NCI-H2107 treated with DMSO at 0.1 percent for 48 hours (cell line): Measurements from ENCODE around the gene BID.

Experiments used
- DNase-seq: peaks from one replicate; lab custom pipeline; 2025; ENCODE audit not compliant: unreplicated experiment; lab: John Stamatoyannopoulos, UW

Gene BID

DNA sequence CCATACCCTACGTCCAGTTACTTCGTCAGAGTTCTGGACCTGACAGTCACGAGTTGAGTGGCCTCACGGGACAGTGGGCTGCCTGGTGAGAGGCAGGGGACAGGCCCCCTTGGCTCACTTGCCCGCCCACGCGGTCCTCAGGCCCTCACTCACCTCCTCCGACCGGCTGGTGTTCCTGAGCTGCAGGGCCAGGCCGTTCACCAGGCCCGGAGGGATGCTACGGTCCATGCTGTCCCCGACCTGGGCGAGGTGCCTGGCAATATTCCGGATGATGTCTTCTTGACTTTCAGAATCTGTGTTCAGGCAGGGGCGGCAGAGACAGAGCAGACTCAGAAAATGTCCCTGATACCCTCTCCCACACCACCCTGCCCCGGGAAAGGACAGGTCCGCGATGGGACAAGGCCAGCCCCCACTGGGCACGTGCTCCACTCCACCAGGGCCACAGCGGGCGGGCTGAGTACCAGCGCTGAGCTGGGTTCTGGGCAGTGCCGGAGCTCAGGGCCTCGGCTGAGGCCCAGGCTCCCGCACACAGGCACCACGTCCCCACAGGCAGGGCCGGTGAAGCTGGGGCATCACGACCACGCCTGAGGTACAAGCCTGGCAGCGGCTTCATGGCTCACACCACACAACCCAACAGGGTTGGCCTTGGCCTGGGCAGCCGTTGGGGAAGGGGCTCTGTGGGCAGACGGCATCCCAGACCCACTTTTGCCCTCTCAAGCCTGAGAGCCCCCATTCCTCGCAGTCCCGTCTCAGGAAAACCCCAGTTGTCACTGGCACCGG lies 34.9 kb downstream of the BID start:
- DNase-seq: no peak

- no peak for DNase-seq
Observed at GRCh38 chr22:17738386-17739128, 35.7 kb downstream of the BID start.

DNA sequence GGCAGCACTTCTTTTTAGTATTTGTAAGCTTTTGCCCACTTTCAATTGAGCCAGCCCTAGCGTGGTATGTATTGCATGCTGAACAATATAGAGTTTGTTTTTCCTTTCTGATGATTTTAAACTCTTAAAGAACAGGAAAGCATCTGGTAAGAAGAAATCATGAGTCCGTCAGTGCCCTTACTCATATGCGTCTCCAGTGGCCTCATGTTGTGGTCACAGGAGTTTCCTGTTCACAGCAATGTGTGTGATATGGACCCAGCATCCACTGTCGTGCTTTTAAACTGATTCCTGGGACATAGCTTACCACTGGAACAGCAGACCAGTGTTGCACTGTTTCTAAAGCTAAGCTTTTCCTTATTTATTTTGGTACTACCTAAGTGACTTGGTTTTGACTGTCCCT lies 40.1 kb downstream of the BID start:
- DNase-seq: no peak

DNA sequence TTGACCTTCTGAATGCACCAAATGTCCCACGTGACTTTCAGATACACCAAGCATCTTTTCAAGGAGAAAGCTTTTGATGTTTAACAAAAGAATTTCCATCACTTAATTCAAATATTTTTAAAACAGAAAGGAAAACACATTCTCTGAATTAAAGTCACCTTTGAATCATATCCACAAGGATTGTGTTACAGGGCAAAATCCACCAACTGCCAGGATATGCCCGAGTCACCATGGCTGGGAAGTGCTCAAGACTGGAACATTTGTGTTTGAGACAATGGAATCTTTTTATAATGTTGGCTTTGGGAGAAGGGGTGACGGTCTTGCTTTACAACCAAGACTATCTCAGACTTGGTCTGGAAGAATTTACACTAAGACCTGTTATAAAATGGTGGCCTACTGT lies 40.8 kb downstream of the BID start:
- no peak for DNase-seq

- DNase-seq: no peak
Observed at GRCh38 chr22:17732251-17732854, 41.9 kb downstream of the BID start.

- DNase-seq: no peak
Observed at GRCh38 chr22:17729561-17729960, 44.7 kb downstream of the BID start.

GRCh38 chr22:17728786-17729185 lies 45.5 kb downstream of the BID start:
- no peak for DNase-seq

GRCh38 chr22:17726928-17727897 lies 47.1 kb downstream of the BID start:
- DNase-seq: no peak

GRCh38 chr22:17726006-17726927 lies 48.0 kb downstream of the BID start:
- DNase-seq: no peak

- DNase-seq: no peak
Observed at GRCh38 chr22:17725500-17725796, 48.8 kb downstream of the BID start.

- DNase-seq: no peak
Observed at GRCh38 chr22:17724678-17725499, 49.4 kb downstream of the BID start.

DNA sequence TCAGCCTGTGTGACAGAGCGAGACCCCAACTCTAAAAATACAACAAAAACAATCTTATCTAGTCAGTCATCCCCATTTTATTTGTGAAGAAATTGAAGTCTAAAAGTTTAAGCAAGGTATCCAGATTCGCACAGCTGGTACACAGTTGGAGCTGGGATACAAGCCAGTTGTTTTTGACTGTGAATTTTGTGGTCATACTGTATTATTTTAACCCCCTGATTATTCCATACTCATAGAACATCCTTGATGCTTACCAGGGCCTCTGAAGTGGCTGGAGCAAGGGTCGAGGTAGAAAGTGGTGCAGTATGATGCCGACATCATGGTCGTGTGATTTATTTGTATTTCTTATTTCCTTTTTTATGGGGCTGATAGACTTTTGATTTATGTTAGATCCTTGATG lies 50.0 kb downstream of the BID start:
- DNase-seq: no peak

- DNase-seq: no peak
Observed at GRCh38 chr22:17719911-17720310, 54.4 kb downstream of the BID start.

- DNase-seq: no peak
Observed at GRCh38 chr22:17717708-17718107, 56.6 kb downstream of the BID start.

GRCh38 chr22:17716529-17716928 lies 57.7 kb downstream of the BID start:
- no peak for DNase-seq

GRCh38 chr22:17712441-17712840 lies 61.8 kb downstream of the BID start:
- DNase-seq: no peak

DNA sequence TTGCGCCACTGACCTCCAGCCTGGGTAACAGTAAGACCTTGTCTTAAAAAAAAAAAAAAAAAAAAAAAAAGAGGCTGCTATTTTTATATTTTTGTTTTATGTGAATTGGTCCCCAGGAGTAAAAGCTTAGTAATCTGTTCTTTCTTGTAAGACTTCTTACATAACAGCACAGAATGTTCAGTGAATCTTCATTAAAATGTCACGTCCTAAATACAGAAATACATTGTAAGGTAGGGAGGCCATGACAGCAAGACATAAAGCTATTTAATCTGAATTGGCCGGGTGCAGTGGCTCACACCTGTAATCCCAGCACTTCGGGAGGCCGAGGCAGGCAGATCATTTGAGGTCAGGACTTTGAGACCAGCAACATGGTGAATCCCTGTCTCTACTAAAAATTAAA lies 64.2 kb downstream of the BID start:
- no peak for DNase-seq

DNA sequence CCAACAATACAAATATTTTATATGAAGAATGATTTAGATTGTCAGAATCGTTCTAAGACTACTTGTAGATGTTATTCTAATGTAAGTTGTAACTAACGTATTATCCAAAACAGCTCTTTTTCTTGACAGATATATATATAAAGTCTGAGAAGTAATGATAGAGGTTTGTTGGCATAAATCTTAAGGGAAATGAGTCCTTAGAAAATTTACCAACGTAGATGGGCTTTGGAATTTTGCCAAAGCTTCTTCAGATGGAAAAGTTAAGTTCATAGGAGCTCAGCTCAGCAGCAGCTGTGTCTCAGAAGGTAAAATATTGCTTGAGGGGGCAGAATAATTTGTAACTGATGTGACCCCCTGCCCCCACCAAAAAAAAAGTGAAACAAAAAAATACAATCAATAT lies 66.7 kb downstream of the BID start:
- DNase-seq: no peak

DNA sequence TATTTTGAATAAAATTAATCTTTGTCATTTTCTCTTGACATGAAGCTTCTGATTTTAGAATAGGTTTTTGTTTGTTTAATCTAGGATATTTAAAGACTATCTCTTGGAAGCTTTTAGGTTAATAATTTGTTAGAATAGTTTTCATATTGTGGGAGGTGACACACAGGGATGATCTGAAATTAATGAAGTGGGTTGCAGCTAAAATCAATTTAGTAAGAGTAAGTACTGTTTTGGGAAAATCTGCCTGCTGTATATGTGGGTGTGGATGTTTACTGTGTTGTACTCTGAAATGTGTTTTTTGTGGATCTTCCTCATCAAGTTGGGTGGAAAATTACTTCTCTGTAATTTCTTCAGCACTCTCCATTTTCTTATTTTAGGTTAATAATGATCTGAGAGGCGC lies 67.3 kb downstream of the BID start:
- DNase-seq: no peak
